ENCODE results near the gene TRAF2. TPM values are rescaled to one million over a fixed set of nuclear protein-coding genes. Genes with fewer than 3 reads are reported as not detected.
"Not testable (repeated sequence)": the region's sequence is repeated elsewhere in the genome, so short reads cannot be mapped to it uniquely, and the experiment has no call there.

TRAF2 gene
- total and polyA plus RNA-seq, 9 of the 15 experiments (the other 6 are each of a cell fraction or from before 2014, with no cell fraction given), result 0.24 to 45.2 (median 18.0) TPM

DNA sequence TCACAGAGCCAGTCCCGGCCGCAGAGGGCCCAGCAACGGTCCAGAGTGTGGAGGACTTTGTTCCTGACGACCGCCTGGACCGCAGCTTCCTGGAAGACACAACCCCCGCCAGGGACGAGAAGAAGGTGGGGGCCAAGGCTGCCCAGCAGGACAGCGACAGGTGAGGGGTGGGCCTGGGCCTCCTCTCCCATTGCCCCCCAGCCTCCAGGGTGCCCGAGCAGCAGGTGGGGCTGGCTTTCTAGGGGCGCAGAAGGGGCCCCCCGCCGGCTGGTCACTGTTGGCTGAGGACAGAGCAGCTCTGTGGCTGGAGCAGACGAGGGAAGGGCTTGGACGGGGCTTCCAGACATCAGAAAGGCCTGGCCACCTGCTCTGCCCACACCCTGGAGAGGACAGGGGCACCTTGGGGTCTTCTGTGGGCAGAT, 48.4 kb upstream of the TRAF2 start:
- CTCF ChIA-PET (ENCODE audit: low intra/inter-chr PET ratio); H3K27ac ChIP-seq (ENCODE audit: extremely low read depth, low read depth, low read length); FAIRE-seq; BruUV-seq (replicated peaks); H2AFZ ChIP-seq (ENCODE audit: low read depth, low read length); H3K9ac ChIP-seq (ENCODE audit: insufficient read depth in 1 of 2, low read depth in 2 of 2, low read length in 2 of 2); H3K79me2 ChIP-seq (ENCODE audit: control insufficient read depth, insufficient read depth, low read length); in situ Hi-C loops (cut with MboI); intact Hi-C loops (cut with micrococcal nuclease); H3K9me1 ChIP-seq (ENCODE audit: control insufficient read depth, insufficient read depth, low read length); H3K27me3 ChIP-seq (ENCODE audit: control insufficient read depth in 2 of 2, insufficient read depth in 2 of 2, low read length in 2 of 2); ATAC-seq; H3K9me3 ChIP-seq (replicated peaks; ENCODE audit: control insufficient read depth, insufficient read depth, low read depth, low read length); DNase-seq (ENCODE audit: extremely low read depth in 1 of 4, low spot score in 3 of 4); H3K4me2 ChIP-seq (ENCODE audit: insufficient read depth, low read length); H3K4me3 ChIP-seq: not testable (repeated sequence)
- POLR2A ChIA-PET, result interaction anchor here (0.6 to 1.3 kb wide), 3 partner anchors 9 to 105 kb away, joined by 3 to 5 read pairs (median 4); no protein-coding TSS in a partner anchor
- peak; percentile 57 for TF ChIP-seq POLR2G (IDR thresholded peaks at IDR 0.05; ENCODE audit: low read depth, low read length)
- TF ChIP-seq RBM22 (IDR thresholded peaks at IDR 0.05; ENCODE audit: low read depth, low read length, poor library complexity, severe bottlenecking), result peak; percentile 69
- 83% methylated on average over 12 of the region's 15 CpGs for WGBS (ENCODE audit: insufficient coverage, low coverage, missing lambda C conversion rate)
- peaks cover 17% of the 10 kb centered on the region for H4K20me1 ChIP-seq (replicated peaks; ENCODE audit: control insufficient read depth, insufficient read depth, low read length)
- H3K36me3 ChIP-seq (ENCODE audit: control insufficient read depth, insufficient read depth, low read length), result peaks cover 68% of the 10 kb centered on the region; the same call in 2 of the 3 replicates
- H3K4me1 ChIP-seq (replicated peaks in 1 of 2; ENCODE audit: control insufficient read depth in 2 of 2, insufficient read depth in 2 of 2, low read length in 2 of 2), result peaks cover 7 to 80% of the 10 kb centered on the region in 2 experiments

DNA sequence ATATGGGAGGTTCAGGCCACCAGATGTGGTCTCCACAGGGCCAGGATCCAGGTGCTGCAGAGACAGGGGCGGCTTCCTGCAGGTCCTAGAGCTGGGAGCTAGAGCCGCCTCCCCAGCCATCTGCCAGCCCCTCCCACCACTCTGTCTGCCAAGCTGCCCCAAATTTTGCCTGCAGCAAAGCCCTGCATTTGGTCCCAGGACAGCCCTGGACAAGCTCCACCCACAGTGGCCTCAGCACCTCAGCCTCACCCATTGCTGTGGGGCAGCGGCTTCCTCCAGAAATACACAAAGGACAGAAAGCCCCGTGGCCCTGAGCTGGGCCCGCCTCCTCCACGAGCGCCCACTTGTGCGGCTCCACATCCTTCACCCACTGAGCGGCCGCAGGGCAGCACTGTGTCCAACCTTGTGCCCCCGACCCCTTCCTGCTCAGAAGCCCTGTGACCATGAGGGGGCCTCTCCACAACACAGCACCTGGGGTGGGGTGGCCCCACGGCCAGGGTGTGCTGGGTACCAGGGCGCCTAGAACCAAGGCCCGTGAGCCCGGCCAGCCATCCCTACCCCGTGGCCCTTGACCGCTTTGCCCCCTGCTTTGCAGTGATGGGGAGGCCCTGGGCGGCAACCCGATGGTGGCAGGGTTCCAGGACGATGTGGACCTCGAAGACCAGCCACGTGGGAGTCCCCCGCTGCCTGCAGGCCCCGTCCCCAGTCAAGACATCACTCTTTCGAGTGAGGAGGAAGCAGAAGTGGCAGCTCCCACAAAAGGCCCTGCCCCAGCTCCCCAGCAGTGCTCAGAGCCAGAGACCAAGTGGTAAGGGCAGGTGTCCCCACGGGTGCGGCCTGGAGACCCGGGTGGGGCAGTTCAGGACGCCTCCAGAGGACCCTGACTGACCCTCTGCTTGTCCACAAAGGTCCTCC, 47.7 kb upstream of the TRAF2 start:
- Histone ChIP-seq H3K4me3 (no peak overlapping the region), H4K20me1 (replicated peaks; ENCODE audit: control insufficient read depth, insufficient read depth, low read length) (peaks cover 17% of the 10 kb centered on the region), H3K9me3 (replicated peaks; ENCODE audit: control insufficient read depth, insufficient read depth, low read depth, low read length) (no peaks in the 10 kb centered on the region), H3K9ac (ENCODE audit: insufficient read depth in 1 of 2, low read depth in 2 of 2, low read length in 2 of 2) (peak overlapping the region in 1 of 2 experiments; percentile 75; a peak in 2 of 4 replicates), H3K36me3 (ENCODE audit: control insufficient read depth, insufficient read depth, low read length) (peaks cover 67% of the 10 kb centered on the region; the same call in 2 of the 3 replicates), H3K4me2 (ENCODE audit: insufficient read depth, low read length) (no peak overlapping the region), H3K9me1 (ENCODE audit: control insufficient read depth, insufficient read depth, low read length) (peaks cover 3% of the 10 kb centered on the region), H3K27ac (ENCODE audit: extremely low read depth, low read depth, low read length) (no peak overlapping the region), H2AFZ (ENCODE audit: low read depth, low read length) (no peak overlapping the region), H3K79me2 (ENCODE audit: control insufficient read depth, insufficient read depth, low read length) (no peaks in the 10 kb centered on the region), H3K27me3 (ENCODE audit: control insufficient read depth in 2 of 2, insufficient read depth in 2 of 2, low read length in 2 of 2) (no peaks in the 10 kb centered on the region), H3K4me1 (replicated peaks in 1 of 2; ENCODE audit: control insufficient read depth in 2 of 2, insufficient read depth in 2 of 2, low read length in 2 of 2) (peaks cover 12 to 85% of the 10 kb centered on the region in 2 experiments)
- DNase-seq (ENCODE audit: extremely low read depth in 1 of 4, low spot score in 3 of 4), result no peak
- ATAC-seq, result no peak
- in situ Hi-C loops (cut with MboI) (no loop called here), intact Hi-C loops (cut with micrococcal nuclease) (no loop called here)
- no peak for FAIRE-seq
- ChIA-PET POLR2A (interaction anchor here (0.6 to 1.3 kb wide), 5 partner anchors 8 to 159 kb away, joined by 3 to 5 read pairs (median 3); no protein-coding TSS in a partner anchor), CTCF (ENCODE audit: low intra/inter-chr PET ratio) (no interaction called here)
- TF ChIP-seq CBX1 (IDR thresholded peaks at IDR 0.05; ENCODE audit: low read depth), result peak; percentile 24; the same call in 1 of the 2 replicates
- TF ChIP-seq RBFOX2 (IDR thresholded peaks at IDR 0.05; ENCODE audit: low read depth, low read length), result peak; percentile 39
- peak; percentile 34; the same call in 1 of the 2 replicates for TF ChIP-seq POLR2A (conservative IDR thresholded peaks at IDR 0.05)
- TF ChIP-seq, protein P1, sequence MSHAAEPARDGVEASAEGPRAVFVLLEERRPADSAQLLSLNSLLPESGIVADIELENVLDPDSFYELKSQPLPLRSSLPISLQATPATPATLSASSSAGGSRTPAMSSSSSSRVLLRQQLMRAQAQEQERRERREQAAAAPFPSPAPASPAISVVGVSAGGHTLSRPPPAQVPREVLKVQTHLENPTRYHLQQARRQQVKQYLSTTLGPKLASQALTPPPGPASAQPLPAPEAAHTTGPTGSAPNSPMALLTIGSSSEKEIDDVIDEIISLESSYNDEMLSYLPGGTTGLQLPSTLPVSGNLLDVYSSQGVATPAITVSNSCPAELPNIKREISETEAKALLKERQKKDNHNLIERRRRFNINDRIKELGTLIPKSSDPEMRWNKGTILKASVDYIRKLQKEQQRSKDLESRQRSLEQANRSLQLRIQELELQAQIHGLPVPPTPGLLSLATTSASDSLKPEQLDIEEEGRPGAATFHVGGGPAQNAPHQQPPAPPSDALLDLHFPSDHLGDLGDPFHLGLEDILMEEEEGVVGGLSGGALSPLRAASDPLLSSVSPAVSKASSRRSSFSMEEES (CRISPR knock-in tag; IDR thresholded peaks at IDR 0.05), result no peak
- TF ChIP-seq POLR2G (IDR thresholded peaks at IDR 0.05; ENCODE audit: low read depth, low read length), result peak; percentile 74
- peak; percentile 10 for TF ChIP-seq FIP1L1 (IDR thresholded peaks at IDR 0.05; ENCODE audit: low read depth, low read length, poor library complexity, severe bottlenecking)
- no TSS peak for BruUV-seq (replicated peaks)
- 81% methylated on average over 17 of the region's 29 CpGs for WGBS (ENCODE audit: insufficient coverage, low coverage, missing lambda C conversion rate)
